K562 treated with DMSO at 1 percent for 48 hours (cell line): ENCODE measurements around the gene AFG3L2. TPM values are rescaled to one million over a fixed set of nuclear protein-coding genes. Genes with fewer than 3 reads are reported as not detected.

Experiments used
- total RNA-seq: library from RNA; unstranded; fragments of 300-600 nt; gene quantifications from 2 replicates; pipeline ENCODE4 v1.2.3, GENCODE V29; 2022; ENCODE audit warnings: low replicate concordance; ENCODE audit errors: extremely low read depth

Gene AFG3L2
- total RNA-seq, result not detected in 2 replicates

GRCh38 chr18:12376754-12377555 lies at the start of gene AFG3L2:
TSS of gene AFG3L2 (minus strand) at chr18:12377227. CDS start at chr18:12377082, 145 bp downstream.

GRCh38 chr18:12307701-12308385 lies 69.2 kb downstream of the AFG3L2 start, which contains the start of gene TUBB6:
TSS of gene TUBB6 (plus strand) at chr18:12308241. CDS start at chr18:12308293, 52 bp downstream.

Other genes starting within 250 kb of the AFG3L2 start
- gene CIDEA, start 122.9 kb downstream of the AFG3L2 start, total RNA-seq, result not detected in 2 replicates
- not detected in 2 replicates for gene TUBB6, start 69.0 kb downstream of the AFG3L2 start, total RNA-seq
- gene PRELID3A, start 30.7 kb upstream of the AFG3L2 start, total RNA-seq, result not detected in 2 replicates